Effector memory CD8-positive, alpha-beta T cell (primary cell): ENCODE results near the gene SYNE3.

Source experiments
- ATAC-seq: fragments of 150-1000 bp; cut with Tn5 transposase; replicated peaks from 2 replicates; pipeline ENCODE4 v1.10.0; 2021; ENCODE audit warnings: mild to moderate bottlenecking, moderate library complexity
- DNase-seq, 3 experiments: peaks; one replicate each; pipeline ENCODE4 v3.0.0; 2021
- H3K27ac Mint-ChIP-seq, 2 donors: one replicate each; pipeline ENCODE4 v1.8.0; 2022; ENCODE audit warnings: mild to moderate bottlenecking in 2 of 2, mixed read lengths in 2 of 2, moderate library complexity in 2 of 2
- H3K27me3 Mint-ChIP-seq, 2 donors: one replicate each; pipeline ENCODE4 v1.8.0; 2022; ENCODE audit warnings: mixed read lengths in 2 of 2
- H3K36me3 Mint-ChIP-seq: one replicate; pipeline ENCODE4 v1.8.0; 2022; ENCODE audit warnings: mild to moderate bottlenecking, moderate library complexity, mixed read lengths; ENCODE audit not compliant: insufficient read depth
- H3K4me1 Mint-ChIP-seq, 2 donors: one replicate each; pipeline ENCODE4 v1.8.0; 2022; ENCODE audit warnings: low read depth in 2 of 2, mixed read lengths in 2 of 2
- H3K4me3 Mint-ChIP-seq, 2 donors: one replicate each; pipeline ENCODE4 v1.8.0; 2022; ENCODE audit warnings: mild to moderate bottlenecking in 2 of 2, mixed read lengths in 2 of 2, moderate library complexity in 2 of 2
- H3K9me3 Mint-ChIP-seq, 2 donors: one replicate each; pipeline ENCODE4 v1.8.0; 2022; ENCODE audit warnings: mixed read lengths in 2 of 2

The SYNE3 gene

GRCh38 chr14:95548328-95548929 is 32.0 kb upstream of the SYNE3 start:
- Mint-ChIP-seq H3K36me3 (peaks cover 7% of the 10 kb centered on the region), H3K27me3 (no peaks in the 10 kb centered on the region), H3K9me3 (no peaks in the 10 kb centered on the region), H3K4me3 (no peak overlapping the region), H3K27ac (no peak overlapping the region), H3K4me1 (peaks cover 2 to 14% of the 10 kb centered on the region in 2 donors)
- no peak for DNase-seq
- ATAC-seq, result no peak

- Mint-ChIP-seq H3K27me3 (no peaks in the 10 kb centered on the region), H3K36me3 (peaks cover 7% of the 10 kb centered on the region), H3K9me3 (no peaks in the 10 kb centered on the region), H3K4me1 (peaks cover 2 to 14% of the 10 kb centered on the region in 2 donors), H3K4me3 (no peak overlapping the region), H3K27ac (no peak overlapping the region)
- DNase-seq, result no peak
- ATAC-seq, result no peak
These were observed 31.3 kb upstream of the SYNE3 start for GRCh38 chr14:95547626-95548327.

GRCh38 chr14:95547272-95547625 is 30.8 kb upstream of the SYNE3 start:
- no peaks in the 10 kb centered on the region for H3K27me3 Mint-ChIP-seq
- no peak overlapping the region for H3K4me3 Mint-ChIP-seq
- DNase-seq (no peak), ATAC-seq (no peak)
- H3K4me1 Mint-ChIP-seq, result peaks cover 2 to 14% of the 10 kb centered on the region in 2 donors
- peak overlapping the region in 1 of 2 donors; percentile 52 for H3K27ac Mint-ChIP-seq
- H3K9me3 Mint-ChIP-seq, result no peaks in the 10 kb centered on the region
- H3K36me3 Mint-ChIP-seq, result peaks cover 7% of the 10 kb centered on the region

- Mint-ChIP-seq H3K4me1 (peaks cover 5 to 19% of the 10 kb centered on the region in 2 donors), H3K9me3 (no peaks in the 10 kb centered on the region), H3K4me3 (no peak overlapping the region), H3K36me3 (peaks cover 7% of the 10 kb centered on the region), H3K27ac (peak overlapping the region in 1 of 2 donors; percentile 52), H3K27me3 (no peaks in the 10 kb centered on the region)
- no peak for DNase-seq
- no peak for ATAC-seq
These were observed 29.2 kb upstream of the SYNE3 start for GRCh38 chr14:95545515-95546168.

- no peak overlapping the region for H3K4me3 Mint-ChIP-seq
- no peak overlapping the region for H3K27ac Mint-ChIP-seq
- ATAC-seq (no peak), DNase-seq (no peak)
- H3K9me3 Mint-ChIP-seq, result no peaks in the 10 kb centered on the region
- peaks cover 9 to 26% of the 10 kb centered on the region in 2 donors for H3K4me1 Mint-ChIP-seq
- no peaks in the 10 kb centered on the region for H3K27me3 Mint-ChIP-seq
- peaks cover 7% of the 10 kb centered on the region for H3K36me3 Mint-ChIP-seq
These were observed 28.1 kb upstream of the SYNE3 start for GRCh38 chr14:95544588-95544987.

- Mint-ChIP-seq H3K4me3 (no peak overlapping the region), H3K27ac (no peak overlapping the region), H3K27me3 (no peaks in the 10 kb centered on the region), H3K9me3 (no peaks in the 10 kb centered on the region), H3K4me1 (peaks cover 15 to 40% of the 10 kb centered on the region in 2 donors), H3K36me3 (peaks cover 7% of the 10 kb centered on the region)
- DNase-seq, result no peak
- no peak for ATAC-seq
These were observed 26.6 kb upstream of the SYNE3 start for GRCh38 chr14:95543021-95543420.

- peaks cover 18 to 42% of the 10 kb centered on the region in 2 donors for H3K4me1 Mint-ChIP-seq
- H3K9me3 Mint-ChIP-seq, result no peaks in the 10 kb centered on the region
- peak overlapping the region in 1 of 2 donors; percentile 22 for H3K27ac Mint-ChIP-seq
- DNase-seq (no peak), ATAC-seq (no peak)
- H3K36me3 Mint-ChIP-seq, result peaks cover 7% of the 10 kb centered on the region
- no peak overlapping the region for H3K4me3 Mint-ChIP-seq
- H3K27me3 Mint-ChIP-seq, result no peaks in the 10 kb centered on the region
These were observed 25.8 kb upstream of the SYNE3 start for GRCh38 chr14:95541932-95542930.

GRCh38 chr14:95541346-95541745 is 24.9 kb upstream of the SYNE3 start:
- no peak for DNase-seq
- Mint-ChIP-seq H3K27ac (no peak overlapping the region), H3K36me3 (peaks cover 7% of the 10 kb centered on the region), H3K27me3 (no peaks in the 10 kb centered on the region), H3K4me1 (peaks cover 16 to 39% of the 10 kb centered on the region in 2 donors), H3K9me3 (no peaks in the 10 kb centered on the region), H3K4me3 (no peak overlapping the region)
- no peak for ATAC-seq

- no peaks in the 10 kb centered on the region for H3K27me3 Mint-ChIP-seq
- DNase-seq (no peak), ATAC-seq (no peak)
- peaks cover 7% of the 10 kb centered on the region for H3K36me3 Mint-ChIP-seq
- H3K9me3 Mint-ChIP-seq, result no peaks in the 10 kb centered on the region
- H3K4me1 Mint-ChIP-seq, result peaks cover 25 to 48% of the 10 kb centered on the region in 2 donors
- no peak overlapping the region for H3K4me3 Mint-ChIP-seq
- H3K27ac Mint-ChIP-seq, result no peak overlapping the region
These were observed 23.9 kb upstream of the SYNE3 start for GRCh38 chr14:95540236-95540855.

- Mint-ChIP-seq H3K4me1 (peaks cover 28 to 49% of the 10 kb centered on the region in 2 donors), H3K9me3 (no peaks in the 10 kb centered on the region), H3K4me3 (no peak overlapping the region), H3K36me3 (peaks cover 10% of the 10 kb centered on the region), H3K27ac (no peak overlapping the region), H3K27me3 (no peaks in the 10 kb centered on the region)
- DNase-seq (no peak), ATAC-seq (no peak)
These were observed 22.5 kb upstream of the SYNE3 start for GRCh38 chr14:95538801-95539509.

GRCh38 chr14:95537298-95538089 is 21.0 kb upstream of the SYNE3 start:
- no peak for DNase-seq

GRCh38 chr14:95536671-95537070 is 20.2 kb upstream of the SYNE3 start:
- no peaks in the 10 kb centered on the region for H3K9me3 Mint-ChIP-seq
- no peak overlapping the region for H3K4me3 Mint-ChIP-seq
- H3K27ac Mint-ChIP-seq, result no peak overlapping the region
- no peak for DNase-seq
- H3K36me3 Mint-ChIP-seq, result peaks cover 11% of the 10 kb centered on the region
- peaks cover 48 to 66% of the 10 kb centered on the region in 2 donors for H3K4me1 Mint-ChIP-seq
- no peaks in the 10 kb centered on the region for H3K27me3 Mint-ChIP-seq
- ATAC-seq, result no peak

More at GRCh38 chr14:95537298-95538089, 21.0 kb upstream of the SYNE3 start:
- no peaks in the 10 kb centered on the region for H3K9me3 Mint-ChIP-seq
- H3K36me3 Mint-ChIP-seq, result peaks cover 11% of the 10 kb centered on the region
- H3K4me3 Mint-ChIP-seq, result no peak overlapping the region
- H3K4me1 Mint-ChIP-seq, result peaks cover 42 to 58% of the 10 kb centered on the region in 2 donors
- H3K27ac Mint-ChIP-seq, result no peak overlapping the region
- no peaks in the 10 kb centered on the region for H3K27me3 Mint-ChIP-seq
- no peak for ATAC-seq
